IMR-90 (cell line): ENCODE measurements around the gene GMNN. TPM values are rescaled to one million over a fixed set of nuclear protein-coding genes. Genes with fewer than 3 reads are reported as not detected.

Experiments used
- ATAC-seq: fragments of 200-7000 bp; cut with Tn5 transposase; 2 replicates; pipeline ENCODE4 v1.9.1; 2020; ENCODE audit warnings: low read depth, mild to moderate bottlenecking, moderate library complexity
- BruUV-seq: library from RNA; stranded (reverse); fragments of 400-500 nt; replicated peaks from 2 replicates; lab custom pipeline; 2021; lab: Mats Ljungman, UMichigan
- CTCF ChIA-PET: fragments of 300-600 bp; formaldehyde crosslinking; extraction: SDS; loops from one replicate; lab custom pipeline; 2021; ENCODE audit warnings: antibody characterized with exemption; lab: Yijun Ruan, JAX
- POLR2A ChIA-PET: fragments of 300-600 bp; sonication (Branson Sonifier 250); formaldehyde crosslinking; loops from one replicate; lab custom pipeline; 2022; ENCODE audit warnings: antibody characterized with exemption; ENCODE audit not compliant: unreplicated experiment; lab: Charles Lee
- DNase-seq: peaks from one replicate; pipeline ENCODE4 v3.0.0; 2013
- H2AFZ ChIP-seq: replicated peaks from 2 replicates; pipeline ENCODE3; 2013; ENCODE audit warnings: low read length, mild to moderate bottlenecking; ENCODE audit not compliant: poor library complexity
- H2AK5ac ChIP-seq: 2 replicates; pipeline ENCODE4 v1.6.1; 2013; ENCODE audit warnings: low read depth, low read length, inconsistent platforms
- H2AK9ac ChIP-seq: replicated peaks from 2 replicates; pipeline ENCODE3; 2013; ENCODE audit warnings: mild to moderate bottlenecking, low read depth, low read length, moderate library complexity; ENCODE audit not compliant: poor library complexity
- H2BK120ac ChIP-seq: 2 replicates; pipeline ENCODE4 v1.6.1; 2013; ENCODE audit warnings: low read depth, low read length, inconsistent platforms
- H2BK15ac ChIP-seq: 3 replicates; pipeline ENCODE4 v1.6.1; 2013; ENCODE audit warnings: low read depth, low read length, inconsistent platforms
- H2BK20ac ChIP-seq: 2 replicates; pipeline ENCODE4 v1.6.1; 2013; ENCODE audit warnings: low read depth, mild to moderate bottlenecking, inconsistent platforms, low read length, moderate library complexity
- H2BK5ac ChIP-seq: 2 replicates; pipeline ENCODE4 v1.6.1; 2013; ENCODE audit warnings: mild to moderate bottlenecking, low read depth, low read length, inconsistent platforms; ENCODE audit not compliant: poor library complexity, severe bottlenecking
- H3K14ac ChIP-seq: replicated peaks from 2 replicates; pipeline ENCODE4 v1.6.1; 2013; ENCODE audit warnings: low read depth, low read length, inconsistent platforms
- H3K18ac ChIP-seq: 2 replicates; pipeline ENCODE4 v1.6.1; 2013; ENCODE audit warnings: low read depth, low read length, control low read depth
- H3K23ac ChIP-seq: 2 replicates; pipeline ENCODE4 v1.6.1; 2013; ENCODE audit warnings: low read depth, low read length, inconsistent platforms
- H3K27ac ChIP-seq: 2 replicates; pipeline ENCODE4 v1.5.1; 2013; ENCODE audit warnings: mild to moderate bottlenecking, control low read depth, low read length; ENCODE audit not compliant: insufficient read depth
- H3K27me3 ChIP-seq: 2 replicates; pipeline ENCODE4 v1.6.1; 2013; ENCODE audit warnings: low read length; ENCODE audit not compliant: control insufficient read depth, insufficient read depth
- H3K36me3 ChIP-seq: 2 replicates; pipeline ENCODE4 v1.6.1; 2013; ENCODE audit warnings: low read length, mixed read lengths; ENCODE audit not compliant: control insufficient read depth, insufficient read depth
- H3K4ac ChIP-seq: 2 replicates; pipeline ENCODE4 v1.6.1; 2013; ENCODE audit warnings: low read depth, low read length, inconsistent platforms
- H3K4me1 ChIP-seq: 2 replicates; pipeline ENCODE4 v1.6.1; 2013; ENCODE audit warnings: low read length, mixed read lengths; ENCODE audit not compliant: control insufficient read depth, insufficient read depth
- H3K4me2 ChIP-seq: 2 replicates; pipeline ENCODE4 v1.6.1; 2013; ENCODE audit warnings: low read depth, mild to moderate bottlenecking, control low read depth, low read length, moderate library complexity
- H3K4me3 ChIP-seq: 2 replicates; pipeline ENCODE4 v1.5.1; 2013; ENCODE audit warnings: low read depth, mild to moderate bottlenecking, control low read depth, low read length, moderate library complexity; ENCODE audit not compliant: insufficient read depth
- H3K56ac ChIP-seq: 2 replicates; pipeline ENCODE4 v1.6.1; 2013; ENCODE audit warnings: low read length, inconsistent platforms; ENCODE audit not compliant: insufficient read depth; ENCODE audit errors: extremely low read depth
- H3K79me1 ChIP-seq, 2 experiments: 2 replicates each; pipeline ENCODE4 v1.6.1; 2013; ENCODE audit warnings: low read length in 2 of 2, inconsistent platforms in 1 of 2, low read depth in 1 of 2
- H3K9ac ChIP-seq: 2 replicates; pipeline ENCODE4 v1.6.1; 2013; ENCODE audit warnings: low read depth, low read length, control low read depth
- H3K9me1 ChIP-seq: 2 replicates; pipeline ENCODE4 v1.6.1; 2013; ENCODE audit warnings: low read length, inconsistent platforms; ENCODE audit not compliant: insufficient read depth
- H3K9me3 ChIP-seq: 2 replicates; pipeline ENCODE4 v1.6.1; 2013; ENCODE audit warnings: low read length; ENCODE audit not compliant: control insufficient read depth, insufficient read depth
- H4K20me1 ChIP-seq: 2 replicates; pipeline ENCODE4 v1.6.1; 2013; ENCODE audit warnings: low read length, inconsistent platforms; ENCODE audit not compliant: insufficient read depth
- H4K5ac ChIP-seq: 2 replicates; pipeline ENCODE4 v1.6.1; 2013; ENCODE audit warnings: mild to moderate bottlenecking, low read depth, low read length, control low read depth
- H4K8ac ChIP-seq, 2 experiments: 2 replicates each; pipeline ENCODE4 v1.6.1; 2013; ENCODE audit warnings: low read depth in 2 of 2, low read length in 2 of 2, control low read depth in 1 of 2, inconsistent platforms in 1 of 2
- H4K91ac ChIP-seq: 2 replicates; pipeline ENCODE4 v1.6.1; 2013; ENCODE audit warnings: low read depth, low read length, inconsistent platforms; ENCODE audit not compliant: insufficient read depth
- CTCF ChIP-seq: conservative IDR thresholded peaks from 2 replicates; pipeline ENCODE4 v1.5.1; 2012; ENCODE audit warnings: mild to moderate bottlenecking, low read depth, low read length, improper control_type of control experiment
- MAZ ChIP-seq: IDR thresholded peaks from 2 replicates; pipeline ENCODE4 v1.6.1; 2012; ENCODE audit warnings: low read depth, mild to moderate bottlenecking, low read length, improper control_type of control experiment, moderate library complexity, borderline replicate concordance
- SMC3 ChIP-seq: fragments of 150-350 bp; IDR thresholded peaks from 2 replicates; pipeline ENCODE4 v1.6.1; 2016; ENCODE audit warnings: low read depth, mild to moderate bottlenecking, antibody characterized with exemption, low read length, moderate library complexity
- WGBS, 2 experiments: methylation state at CpG; one replicate each; pipeline versions ENCODE4 v1.1.5 to v1.1.7; 2013; ENCODE audit warnings: missing lambda C conversion rate in 2 of 2; ENCODE audit not compliant: insufficient read length in 1 of 2; ENCODE audit errors: extremely low coverage in 2 of 2; 5-methylcytosine and 5-hydroxymethylcytosine counted together
- dilution Hi-C: fragments of 300-500 bp; cut with HindIII; formaldehyde crosslinking; loops from one replicate; pipeline ENCODE4 v1.14.3; 2018; ENCODE audit warnings: low sequenced_read_pairs; ENCODE audit not compliant: unreplicated experiment
- in situ Hi-C: fragments of 300-500 bp; cut with MboI; formaldehyde crosslinking; loops from 3 replicates; pipeline ENCODE4 v1.14.3; 2019; ENCODE audit warnings: low sequenced_read_pairs, inconsistent platforms, mixed read lengths
- intact Hi-C: fragments of 100-400 bp; cut with micrococcal nuclease; formaldehyde crosslinking; loops from 2 replicates; pipeline ENCODE4 v1.10.0; 2022
- polyA plus RNA-seq, 3 experiments: library from polyadenylated mRNA; depleted of rRNA; stranded (reverse); fragments of >200 nt; gene quantifications; 2 replicates each; pipeline ENCODE4 v1.2.3, GENCODE V29; 2012; ENCODE audit warnings: low replicate concordance in 1 of 3
- total RNA-seq: library from RNA; depleted of rRNA; stranded (reverse); fragments of >200 nt; gene quantifications from 2 replicates; pipeline ENCODE4 v1.2.3, GENCODE V29; 2012

Gene GMNN
- total and polyA plus RNA-seq, 2 of the 4 experiments (the other 2 are of a cell fraction): 19.7 to 22.2 TPM

- Histone ChIP-seq H3K36me3 (no peaks in the 10 kb centered on the region), H3K18ac (peak overlapping the region; percentile 80; the same call in 1 of the 2 replicates), H2AK9ac (no peak overlapping the region), H3K14ac (no peak overlapping the region; the same call in 1 of the 2 replicates), H3K4me1 (peaks cover 3% of the 10 kb centered on the region), H3K4me3 (no peak overlapping the region), H2BK15ac (peak overlapping the region; percentile 76; the same call in 2 of the 3 replicates), H3K23ac (peak overlapping the region; percentile 8; the same call in 1 of the 2 replicates), H3K9ac (no peak overlapping the region), H3K9me3 (no peaks in the 10 kb centered on the region), H3K27ac (peak overlapping the region; percentile 67; the same call in 1 of the 2 replicates), H3K9me1 (peaks cover 7% of the 10 kb centered on the region), H4K91ac (peak overlapping the region; percentile 48), H2BK120ac (peak overlapping the region; percentile 59), H3K56ac (no peak overlapping the region), H2AFZ (no peak overlapping the region), H4K8ac (peak overlapping the region; percentile 6 to 66), H2AK5ac (peak overlapping the region; percentile 52; the same call in 1 of the 2 replicates), H3K4me2 (no peak overlapping the region), H4K5ac (peak overlapping the region; percentile 84; the same call in 1 of the 2 replicates), H2BK5ac (peak overlapping the region; percentile 99), H3K27me3 (no peaks in the 10 kb centered on the region), H3K79me1 (no peaks in the 10 kb centered on the region; a peak in 1 of 4 replicates), H4K20me1 (no peaks in the 10 kb centered on the region), H2BK20ac (peak overlapping the region; percentile 57), H3K4ac (peak overlapping the region; percentile 52)
- in situ Hi-C loops: no loop called here
- TF ChIP-seq SMC3: no peak
- no peak for TF ChIP-seq MAZ
- no peak for TF ChIP-seq CTCF
- POLR2A ChIA-PET: interaction anchor here (1.3 kb wide), 1 partner anchor 21 kb away, joined by 13 read pairs; no protein-coding TSS in a partner anchor
- dilution Hi-C loops: no loop called here
- CTCF ChIA-PET: no interaction called here
- BruUV-seq: no TSS peak
- no peak for ATAC-seq
- 97% methylated on average over 4 of the region's 5 CpGs; no CpG with 5 or more reads in 1 of the 2 experiments for WGBS, 2 experiments
- no peak for DNase-seq
- intact Hi-C loops: no loop called here
Observed at GRCh38 chr6:24742216-24742738, 32.5 kb upstream of the GMNN start.
